Esophagus mucosa (tissue), 1 donor: Measurements from ENCODE around the gene ARL8B. TPM values are rescaled to one million over a fixed set of nuclear protein-coding genes. Genes with fewer than 3 reads are reported as not detected.

ENCODE experiments used
- ATAC-seq: fragments of 200-7000 bp; cut with Tn5 transposase; one replicate; pipeline ENCODE4 v1.9.1; 2020
- total RNA-seq: library from RNA; stranded (reverse); gene quantifications from one replicate; pipeline ENCODE4 v1.2.4, GENCODE V29; 2023
- donor health status: DM: yes; HTN: yes; CAD: no.

The ARL8B gene
- total RNA-seq, 1 donor from 2014 or later: 77.3 TPM

- ATAC-seq: peak; percentile 55
These were observed 65.9 kb downstream of the ARL8B start for GRCh38 chr3:5187920-5188418.

GRCh38 chr3:5188419-5189221 lies 66.5 kb downstream of the ARL8B start:
- no peak for ATAC-seq

GRCh38 chr3:5190147-5190791 lies 68.2 kb downstream of the ARL8B start:
- ATAC-seq: no peak

- ATAC-seq: no peak
These were observed 69.6 kb downstream of the ARL8B start for GRCh38 chr3:5191555-5192304.

- ATAC-seq: no peak
These were observed 70.7 kb downstream of the ARL8B start for GRCh38 chr3:5192571-5193365.

- no peak for ATAC-seq
These were observed 72.2 kb downstream of the ARL8B start for GRCh38 chr3:5194341-5194740.

- ATAC-seq: peak; percentile 84
These were observed 72.9 kb downstream of the ARL8B start for GRCh38 chr3:5194801-5195509.

- peak; percentile 4 for ATAC-seq
These were observed 73.5 kb downstream of the ARL8B start for GRCh38 chr3:5195605-5196004.

GRCh38 chr3:5197022-5197421 lies 74.9 kb downstream of the ARL8B start:
- peak; percentile 4 for ATAC-seq

GRCh38 chr3:5197470-5198312 lies 75.6 kb downstream of the ARL8B start:
- no peak for ATAC-seq

- no peak for ATAC-seq
These were observed 76.2 kb downstream of the ARL8B start for GRCh38 chr3:5198313-5198677.

- ATAC-seq: no peak
These were observed 77.1 kb downstream of the ARL8B start for GRCh38 chr3:5198986-5199731.

- ATAC-seq: no peak
These were observed 79.4 kb downstream of the ARL8B start for GRCh38 chr3:5201536-5201935.

GRCh38 chr3:5202222-5202621 lies 80.1 kb downstream of the ARL8B start:
- ATAC-seq: no peak

- ATAC-seq: no peak
These were observed 83.3 kb downstream of the ARL8B start for GRCh38 chr3:5205165-5205941.

GRCh38 chr3:5210926-5211325 lies 88.8 kb downstream of the ARL8B start:
- ATAC-seq: no peak

GRCh38 chr3:5212628-5213573 lies 90.8 kb downstream of the ARL8B start:
- peak; percentile 65 for ATAC-seq

GRCh38 chr3:5213574-5213966 lies 91.5 kb downstream of the ARL8B start:
- no peak for ATAC-seq
